Upper lobe of left lung (tissue), 4 donors: ENCODE results near the gene DAG1.

Experiments
- CTCF ChIP-seq, 6 experiments: fragments of 450-650 bp in 4 of 6; fragments of 200-600 bp in 2 of 6; sonication (generic) in 2 of 6; IDR thresholded peaks; one replicate each; pipeline ENCODE4 v1.5.1; 2016 to 2019; ENCODE audit warnings: antibody characterized with exemption in 6 of 6
- POLR2A ChIP-seq, 4 donors: fragments of 450-650 bp; IDR thresholded peaks; one replicate each; pipeline ENCODE4 v1.5.1; 2016 to 2017; ENCODE audit warnings: antibody characterized with exemption in 4 of 4, mild to moderate bottlenecking in 2 of 4

- TF ChIP-seq CTCF (IDR thresholded peaks at IDR 0.05) (no peak), POLR2A (IDR thresholded peaks at IDR 0.05) (no peak)
Observed at GRCh38 chr3:49529567-49529966, 59.5 kb downstream of the DAG1 start.
